Camera-type eye (tissue), 1 donor: ENCODE data around the gene PPIL4. TPM values are rescaled to one million over a fixed set of nuclear protein-coding genes. Genes with fewer than 3 reads are reported as not detected.

Source experiments
- total RNA-seq: library from RNA; depleted of rRNA; stranded (reverse); fragments of >200 nt; gene quantifications from one replicate; pipeline ENCODE4 v1.2.3, GENCODE V29; 2014

Gene PPIL4, protein sequence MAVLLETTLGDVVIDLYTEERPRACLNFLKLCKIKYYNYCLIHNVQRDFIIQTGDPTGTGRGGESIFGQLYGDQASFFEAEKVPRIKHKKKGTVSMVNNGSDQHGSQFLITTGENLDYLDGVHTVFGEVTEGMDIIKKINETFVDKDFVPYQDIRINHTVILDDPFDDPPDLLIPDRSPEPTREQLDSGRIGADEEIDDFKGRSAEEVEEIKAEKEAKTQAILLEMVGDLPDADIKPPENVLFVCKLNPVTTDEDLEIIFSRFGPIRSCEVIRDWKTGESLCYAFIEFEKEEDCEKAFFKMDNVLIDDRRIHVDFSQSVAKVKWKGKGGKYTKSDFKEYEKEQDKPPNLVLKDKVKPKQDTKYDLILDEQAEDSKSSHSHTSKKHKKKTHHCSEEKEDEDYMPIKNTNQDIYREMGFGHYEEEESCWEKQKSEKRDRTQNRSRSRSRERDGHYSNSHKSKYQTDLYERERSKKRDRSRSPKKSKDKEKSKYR
- total RNA-seq, result 64.5 TPM

DNA sequence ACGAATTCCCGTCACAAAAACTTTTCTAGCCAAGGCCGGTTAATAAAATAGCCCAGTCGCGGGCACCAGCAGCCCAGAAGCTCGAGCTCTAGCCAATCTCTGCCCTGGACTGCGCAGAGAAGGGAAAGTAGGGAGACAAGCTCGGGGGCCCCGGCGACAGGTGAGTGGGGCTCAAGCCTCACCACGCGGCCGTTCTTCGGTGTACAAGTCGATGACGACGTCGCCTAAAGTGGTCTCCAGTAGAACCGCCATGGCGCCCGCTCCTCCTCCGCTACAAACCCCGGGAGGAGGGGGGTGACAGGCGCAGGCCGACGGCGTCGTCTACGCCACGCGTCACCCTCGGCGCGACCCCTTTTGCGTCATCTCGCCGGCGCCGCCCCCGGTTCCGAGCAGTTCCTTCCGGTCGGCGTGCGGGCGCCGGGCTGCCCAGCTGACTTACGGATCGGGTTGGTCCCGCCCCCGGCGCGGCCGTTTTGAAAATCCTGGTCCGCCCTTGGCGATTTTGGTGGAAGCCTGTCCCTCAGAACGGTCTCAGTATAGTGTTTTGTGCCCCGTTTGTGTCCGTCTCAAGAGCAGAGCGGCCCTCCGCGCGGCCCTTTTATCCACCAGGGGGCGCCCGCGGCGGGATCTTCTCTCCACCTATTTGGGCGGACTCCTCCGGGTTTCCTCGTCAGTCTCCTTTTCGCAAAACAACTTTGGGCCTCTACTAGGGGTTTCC lies at the start of gene PPIL4:
TSS of gene PPIL4 (minus strand) at position 290 of the 718 bp plus-strand sequence. CDS start at position 252, 38 bp downstream.

DNA sequence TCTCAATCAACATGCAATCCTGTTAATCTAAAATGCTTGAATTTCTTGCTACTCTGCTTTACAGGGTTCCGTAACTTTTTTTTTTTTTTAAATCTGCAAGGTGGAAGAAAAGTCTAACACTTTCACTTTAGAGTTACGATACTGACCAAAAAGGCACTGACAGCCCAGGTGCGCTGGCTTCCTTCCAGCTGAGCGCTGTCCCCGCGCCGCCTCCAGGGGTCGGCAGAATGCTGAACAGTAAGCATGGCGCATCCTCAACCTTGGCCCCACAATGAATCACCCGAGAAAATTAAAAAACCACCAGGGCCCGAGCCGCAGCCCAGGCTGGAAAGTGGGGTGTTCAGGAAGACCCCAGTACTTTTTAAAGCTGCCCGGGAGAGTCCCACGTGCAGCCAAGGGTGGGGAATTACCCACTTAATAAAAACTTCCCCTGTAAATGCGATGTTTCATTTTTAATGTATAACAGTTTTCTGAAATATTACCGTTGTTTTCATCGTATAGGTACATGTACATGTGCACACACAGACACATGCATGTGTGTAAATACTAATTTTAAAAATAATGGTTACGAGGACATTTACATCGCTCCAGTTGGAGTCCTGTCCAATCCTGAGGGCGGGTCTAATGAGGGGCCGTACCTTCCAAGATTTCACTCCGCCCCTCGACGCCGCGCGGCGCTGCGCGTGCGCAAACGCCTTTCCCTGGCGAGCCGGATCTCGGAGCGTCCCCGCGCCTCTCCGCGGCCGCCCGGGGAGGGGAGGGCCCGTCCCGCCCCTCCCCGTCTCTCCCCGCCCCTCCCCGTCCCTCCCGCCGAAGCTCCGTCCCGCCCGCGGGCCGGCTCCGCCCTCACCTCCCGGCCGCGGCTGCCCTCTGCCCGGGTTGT lies 19.9 kb upstream of the PPIL4 start, which contains the start of gene GINM1:
TSS of gene GINM1 (plus strand) at position 849 of the 883 bp plus-strand sequence. CDS start 40 bp downstream, outside the sequence.

DNA sequence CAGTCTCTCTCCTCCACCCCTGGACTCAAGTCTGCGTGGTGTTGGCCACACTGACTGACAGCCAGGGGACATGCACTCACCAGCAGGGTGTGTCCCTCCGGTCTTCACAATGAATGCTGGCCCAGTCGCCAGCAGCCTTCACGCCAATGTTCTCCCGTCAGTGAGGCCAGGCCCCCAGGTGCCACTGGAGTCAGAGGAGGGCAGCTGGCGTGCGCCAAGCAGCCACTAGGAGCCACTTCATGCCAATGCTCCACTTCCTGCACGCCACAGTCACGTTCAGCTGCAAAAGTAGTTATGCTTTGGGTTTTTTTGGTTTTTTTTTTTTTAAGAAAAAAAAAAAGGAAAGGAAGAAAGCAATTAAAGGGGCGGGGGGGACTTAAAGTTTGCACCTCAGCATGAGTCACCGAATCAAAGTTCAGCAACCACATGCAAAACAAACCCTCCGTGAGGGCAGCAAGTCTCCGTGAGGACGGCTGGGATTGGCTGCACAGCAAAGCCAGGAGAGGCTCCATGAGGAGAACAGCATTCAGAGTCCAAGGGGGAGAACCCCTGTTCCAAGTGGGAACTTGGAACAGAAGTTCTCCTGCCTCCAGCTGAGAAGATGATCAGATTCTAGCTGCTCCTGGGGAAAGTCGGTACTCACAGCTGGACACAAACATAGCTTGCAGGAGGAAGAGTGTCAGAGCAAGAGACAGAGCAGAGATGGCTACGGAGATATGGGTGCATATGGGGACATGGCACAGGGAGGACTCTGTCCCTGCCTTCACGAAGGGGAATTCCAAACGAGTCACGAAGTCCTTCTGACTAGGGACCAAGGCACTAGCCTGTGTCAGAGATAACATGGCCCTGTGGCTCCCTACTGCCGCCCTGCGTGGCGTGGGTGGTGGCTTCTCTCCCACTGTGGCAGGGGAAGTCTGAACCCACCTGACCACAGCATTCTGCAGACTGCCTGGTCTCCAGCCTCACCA lies 60.8 kb downstream of the PPIL4 start, which contains the start of gene ZC3H12D:
TSS of gene ZC3H12D (minus strand) at position 282 of the 968 bp plus-strand sequence. CDS start 10,471 bp downstream, outside the sequence.

Other genes starting within 250 kb of the PPIL4 start
- gene TAB2, start 228.3 kb downstream of the PPIL4 start, total RNA-seq, result 70.0 TPM
- gene SUMO4, start 145.8 kb downstream of the PPIL4 start, total RNA-seq, result 16.1 TPM
- 1.0 TPM for gene ZC3H12D, start 61.0 kb downstream of the PPIL4 start, total RNA-seq
- gene GINM1, start 20.3 kb upstream of the PPIL4 start, total RNA-seq, result 55.9 TPM
- 31.0 TPM for gene KATNA1, start 102.7 kb upstream of the PPIL4 start, total RNA-seq
- gene LATS1, start 172.1 kb upstream of the PPIL4 start, total RNA-seq, result 52.7 TPM
- 41.5 TPM for gene NUP43, start 200.5 kb upstream of the PPIL4 start, total RNA-seq
- gene PCMT1, start 203.7 kb upstream of the PPIL4 start, total RNA-seq, result 121 TPM